Left ventricle myocardium inferior (tissue), 1 donor: ENCODE results near the gene CHAC1. TPM values are rescaled to one million over a fixed set of nuclear protein-coding genes. Genes with fewer than 3 reads are reported as not detected.

Experiments
- DNase-seq: peaks from one replicate; pipeline ENCODE4 v3.0.0-alpha.2; 2020
- H3K27ac ChIP-seq: fragments of 200-600 bp; replicated peaks from 2 replicates; pipeline ENCODE4 v1.8.0; 2021
- H3K27me3 ChIP-seq: fragments of 200-600 bp; 2 replicates; pipeline ENCODE4 v1.8.0; 2021; ENCODE audit warnings: low read depth
- H3K36me3 ChIP-seq: fragments of 200-600 bp; 2 replicates; pipeline ENCODE4 v1.8.0; 2021
- H3K4me1 ChIP-seq: fragments of 200-600 bp; 2 replicates; pipeline ENCODE4 v1.8.0; 2021
- H3K4me3 ChIP-seq: fragments of 200-600 bp; 2 replicates; pipeline ENCODE4 v1.8.0; 2021; ENCODE audit warnings: mild to moderate bottlenecking, moderate library complexity
- H3K9me3 ChIP-seq: fragments of 200-600 bp; replicated peaks from 2 replicates; pipeline ENCODE4 v1.8.0; 2021
- CTCF ChIP-seq: fragments of 200-600 bp; IDR thresholded peaks from 2 replicates; pipeline ENCODE4 v1.8.0; 2021; ENCODE audit warnings: antibody characterized with exemption, mild to moderate bottlenecking, borderline replicate concordance
- intact Hi-C: fragments of 100-400 bp; cut with micrococcal nuclease; formaldehyde crosslinking; loops from one replicate; pipeline ENCODE4 v1.11.0; 2022
- total RNA-seq: library from RNA; stranded (reverse); fragmentation: NEBNext Ultra II Directional; extraction: Animal tissue kit (Norgen Biotek cat#: 25700); gene quantifications from one replicate; pipeline ENCODE4 v1.2.1, GENCODE V29; 2021
- donor health status: DM: no; HTN: yes; CAD: no; lungs with severe emphysema.

The CHAC1 gene
- total RNA-seq, 1 donor from 2014 or later: 1.3 TPM

- Histone ChIP-seq H3K27me3 (no peaks in the 10 kb centered on the region), H3K9me3 (no peaks in the 10 kb centered on the region), H3K27ac (peak overlapping the region; percentile 87), H3K36me3 (no peaks in the 10 kb centered on the region), H3K4me3 (peak overlapping the region; percentile 54), H3K4me1 (peaks cover 47% of the 10 kb centered on the region)
- DNase-seq: no peak
- TF ChIP-seq CTCF: no peak
- intact Hi-C loops: no loop called here
Observed at GRCh38 chr15:40918146-40918798, 35.0 kb upstream of the CHAC1 start.

GRCh38 chr15:40918799-40919392 lies 34.4 kb upstream of the CHAC1 start:
- Histone ChIP-seq H3K27me3 (no peaks in the 10 kb centered on the region), H3K4me1 (peaks cover 47% of the 10 kb centered on the region), H3K27ac (peak overlapping the region; percentile 87), H3K4me3 (peak overlapping the region; percentile 54), H3K9me3 (no peaks in the 10 kb centered on the region), H3K36me3 (no peaks in the 10 kb centered on the region)
- no peak for TF ChIP-seq CTCF
- no peak for DNase-seq
- intact Hi-C loops: no loop called here

DNA sequence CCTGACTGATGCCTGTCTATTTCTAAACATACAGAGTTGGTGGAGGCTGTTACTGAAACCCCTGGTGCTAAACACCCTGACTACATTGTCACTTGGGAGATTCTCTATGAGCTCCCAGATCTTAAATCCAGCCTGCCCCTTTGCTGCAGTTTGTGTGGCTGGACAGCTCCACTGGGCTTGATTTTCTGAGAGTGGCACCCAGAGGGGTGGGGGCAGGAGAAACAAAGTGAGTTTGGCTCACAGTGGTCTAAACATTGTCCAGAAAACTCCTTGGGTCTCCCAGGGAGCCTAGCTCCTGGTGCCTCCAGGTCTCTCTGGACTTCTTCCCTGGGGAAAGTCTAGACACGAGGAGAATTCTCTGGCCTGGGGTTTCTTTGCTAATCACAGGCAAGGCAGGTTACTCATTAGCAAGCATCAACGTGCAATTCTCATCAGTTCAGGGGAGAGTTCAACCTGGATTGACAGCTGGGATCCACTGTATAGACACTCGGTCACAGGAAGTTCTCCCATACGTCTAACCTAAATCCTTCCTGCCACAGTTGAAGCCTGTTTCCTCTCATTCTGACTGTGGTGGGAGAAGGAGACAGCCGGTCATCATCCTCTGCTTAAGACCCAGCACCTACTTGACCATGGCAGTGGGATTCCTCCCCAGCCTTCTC lies 31.2 kb upstream of the CHAC1 start:
- DNase-seq: no peak
- Histone ChIP-seq H3K4me3 (no peak overlapping the region), H3K27me3 (peaks cover 19% of the 10 kb centered on the region), H3K9me3 (no peaks in the 10 kb centered on the region), H3K4me1 (peaks cover 47% of the 10 kb centered on the region), H3K36me3 (no peaks in the 10 kb centered on the region), H3K27ac (no peak overlapping the region)
- intact Hi-C loops: no loop called here
- no peak for TF ChIP-seq CTCF

DNA sequence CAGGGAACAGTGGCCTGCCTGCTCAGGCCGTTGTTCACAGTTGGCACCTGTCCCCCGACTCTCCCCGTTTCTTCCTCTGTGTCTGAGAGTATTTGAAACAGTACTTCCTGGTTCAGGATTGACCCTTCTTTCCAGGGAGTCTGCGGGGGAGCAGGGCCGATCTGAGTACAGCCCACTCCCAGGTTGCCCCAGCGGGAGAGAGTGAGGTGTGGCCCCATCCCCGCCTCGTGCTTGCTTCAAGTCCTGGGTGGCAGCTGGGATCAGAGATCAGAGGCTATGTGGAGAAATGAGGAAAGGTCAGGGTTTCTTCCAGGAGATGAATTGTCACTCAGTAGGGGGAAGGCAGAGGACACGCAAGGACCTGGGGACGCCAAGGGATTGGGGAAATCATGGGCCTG lies 30.7 kb upstream of the CHAC1 start:
- Histone ChIP-seq H3K27ac (no peak overlapping the region), H3K36me3 (no peaks in the 10 kb centered on the region), H3K27me3 (peaks cover 24% of the 10 kb centered on the region), H3K4me1 (peaks cover 48% of the 10 kb centered on the region), H3K9me3 (no peaks in the 10 kb centered on the region), H3K4me3 (no peak overlapping the region)
- intact Hi-C loops: no loop called here
- no peak for TF ChIP-seq CTCF
- DNase-seq: no peak

DNA sequence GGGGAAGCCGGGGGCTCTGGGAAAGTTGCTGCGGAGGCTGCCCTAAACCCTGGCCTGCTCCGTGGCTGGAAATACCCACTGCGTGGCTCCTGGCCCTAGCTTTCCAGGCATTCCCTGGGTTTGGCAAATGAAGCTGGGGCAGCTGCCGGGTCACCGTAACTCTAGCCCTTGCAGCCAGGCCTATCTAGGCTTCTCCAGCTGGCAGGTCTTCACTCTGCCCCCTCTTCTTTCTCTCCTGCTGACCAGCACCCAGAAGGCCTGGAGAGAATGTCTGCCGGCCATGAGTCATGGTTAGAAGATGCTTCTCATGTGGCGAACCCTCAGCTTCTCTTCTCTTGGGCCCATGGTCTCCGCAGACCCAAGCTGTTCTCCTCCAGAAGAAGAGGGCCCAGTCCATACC lies 29.7 kb upstream of the CHAC1 start:
- intact Hi-C loops: no loop called here
- TF ChIP-seq CTCF: no peak
- no peak for DNase-seq
- Histone ChIP-seq H3K4me3 (no peak overlapping the region), H3K27ac (no peak overlapping the region), H3K9me3 (no peaks in the 10 kb centered on the region), H3K36me3 (no peaks in the 10 kb centered on the region), H3K27me3 (peaks cover 33% of the 10 kb centered on the region), H3K4me1 (peaks cover 51% of the 10 kb centered on the region)
